Amniotic stem cell (primary cell): ENCODE measurements around the gene PIK3CD.

Experiments
- DNase-seq: peaks from one replicate; lab custom pipeline; 2025; lab: John Stamatoyannopoulos, UW

Gene PIK3CD

DNA sequence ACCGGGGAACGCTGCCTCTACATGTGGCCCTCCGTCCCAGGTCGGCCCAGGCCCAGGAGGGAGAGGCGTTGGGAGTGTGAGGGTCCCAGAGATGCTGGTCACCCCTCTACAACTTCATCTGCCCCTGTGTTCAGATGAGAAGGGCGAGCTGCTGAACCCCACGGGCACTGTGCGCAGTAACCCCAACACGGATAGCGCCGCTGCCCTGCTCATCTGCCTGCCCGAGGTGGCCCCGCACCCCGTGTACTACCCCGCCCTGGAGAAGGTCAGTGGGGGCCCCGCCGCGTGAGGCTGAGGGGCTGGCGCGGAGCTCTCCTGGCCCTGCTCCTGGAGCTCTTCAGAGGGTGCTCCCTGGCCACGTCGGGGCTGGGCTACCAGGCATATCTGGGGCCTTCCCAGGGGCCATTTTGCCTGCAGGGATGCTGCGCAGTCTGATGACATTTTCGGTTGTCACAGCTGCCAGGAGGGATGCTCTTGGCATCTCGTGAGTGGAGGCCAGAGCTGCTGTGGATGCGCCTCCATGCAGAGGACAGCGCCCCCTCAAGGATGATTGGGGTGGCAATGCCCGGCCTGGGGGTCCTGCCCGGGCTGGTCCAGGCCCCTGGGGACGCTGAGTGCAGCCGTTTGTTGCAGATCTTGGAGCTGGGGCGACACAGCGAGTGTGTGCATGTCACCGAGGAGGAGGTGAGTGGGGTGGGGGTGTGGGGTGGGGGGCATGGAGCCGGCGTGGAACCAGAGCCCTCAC is 68.6 kb downstream of the PIK3CD start:
- DNase-seq, result no peak

DNA sequence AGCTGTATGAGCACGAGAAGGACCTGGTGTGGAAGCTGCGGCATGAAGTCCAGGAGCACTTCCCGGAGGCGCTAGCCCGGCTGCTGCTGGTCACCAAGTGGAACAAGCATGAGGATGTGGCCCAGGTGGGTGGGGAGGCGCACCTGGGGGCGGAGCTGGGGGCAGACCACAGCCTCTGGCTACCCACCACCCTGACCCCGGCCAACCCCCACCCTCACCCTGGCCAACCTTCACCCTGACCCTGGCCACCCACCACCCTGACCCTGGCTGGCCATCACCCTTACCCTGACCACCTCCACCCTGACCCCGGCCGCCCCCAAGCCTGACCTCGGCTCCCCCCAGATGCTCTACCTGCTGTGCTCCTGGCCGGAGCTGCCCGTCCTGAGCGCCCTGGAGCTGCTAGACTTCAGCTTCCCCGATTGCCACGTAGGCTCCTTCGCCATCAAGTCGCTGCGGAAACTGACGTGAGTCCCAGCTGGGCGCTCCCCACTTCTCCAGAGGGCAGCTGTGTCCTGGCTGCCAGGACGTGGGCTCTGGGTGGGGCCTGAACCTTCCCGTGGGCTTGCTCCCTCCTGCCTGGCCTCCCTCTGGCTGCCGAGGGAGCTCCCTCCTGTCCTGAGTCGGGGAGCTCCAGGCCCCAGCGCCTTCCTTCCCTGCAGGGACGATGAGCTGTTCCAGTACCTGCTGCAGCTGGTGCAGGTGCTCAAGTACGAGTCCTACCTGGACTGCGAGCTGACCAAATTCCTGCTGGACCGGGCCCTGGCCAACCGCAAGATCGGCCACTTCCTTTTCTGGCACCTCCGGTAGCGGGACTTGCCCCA is 69.5 kb downstream of the PIK3CD start:
- no peak for DNase-seq

DNA sequence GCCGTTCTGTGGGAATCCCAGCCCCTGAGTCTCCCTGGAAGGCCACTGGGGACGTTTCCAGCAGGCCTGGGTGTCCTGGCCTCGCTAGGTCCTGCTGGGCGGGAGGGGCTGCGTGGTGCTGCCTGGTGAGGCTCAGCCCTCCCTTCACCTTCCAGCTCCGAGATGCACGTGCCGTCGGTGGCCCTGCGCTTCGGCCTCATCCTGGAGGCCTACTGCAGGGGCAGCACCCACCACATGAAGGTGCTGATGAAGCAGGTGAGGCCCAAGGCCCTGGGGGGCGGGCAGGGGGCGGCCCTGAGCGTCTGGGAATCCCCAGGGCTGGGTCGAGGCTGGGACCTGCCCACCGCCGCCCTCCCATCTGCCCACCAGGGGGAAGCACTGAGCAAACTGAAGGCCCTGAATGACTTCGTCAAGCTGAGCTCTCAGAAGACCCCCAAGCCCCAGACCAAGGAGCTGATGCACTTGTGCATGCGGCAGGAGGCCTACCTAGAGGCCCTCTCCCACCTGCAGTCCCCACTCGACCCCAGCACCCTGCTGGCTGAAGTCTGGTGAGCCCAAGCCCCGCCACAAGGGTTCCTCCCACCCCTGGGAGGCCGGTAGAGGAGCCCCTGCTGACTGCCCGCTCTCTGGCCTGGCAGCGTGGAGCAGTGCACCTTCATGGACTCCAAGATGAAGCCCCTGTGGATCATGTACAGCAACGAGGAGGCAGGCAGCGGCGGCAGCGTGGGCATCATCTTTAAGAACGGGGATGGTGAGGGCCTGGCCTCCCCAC is 70.3 kb downstream of the PIK3CD start:
- no peak for DNase-seq

DNA sequence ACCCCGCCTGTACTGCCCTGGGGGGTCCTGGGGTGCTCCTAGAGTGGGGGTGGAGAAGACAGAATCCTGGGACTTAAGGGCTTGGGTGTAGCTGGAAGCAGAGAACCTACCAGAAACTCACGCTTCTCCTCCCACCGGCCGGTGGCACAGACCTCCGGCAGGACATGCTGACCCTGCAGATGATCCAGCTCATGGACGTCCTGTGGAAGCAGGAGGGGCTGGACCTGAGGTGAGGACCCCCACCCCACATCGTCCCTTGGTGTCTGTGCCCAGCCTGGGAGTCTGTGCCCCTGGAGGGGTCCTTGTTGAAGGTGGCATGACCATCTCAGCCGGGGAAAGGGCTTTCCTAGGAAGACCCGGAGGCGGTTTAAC is 70.8 kb downstream of the PIK3CD start:
- no peak for DNase-seq

DNA sequence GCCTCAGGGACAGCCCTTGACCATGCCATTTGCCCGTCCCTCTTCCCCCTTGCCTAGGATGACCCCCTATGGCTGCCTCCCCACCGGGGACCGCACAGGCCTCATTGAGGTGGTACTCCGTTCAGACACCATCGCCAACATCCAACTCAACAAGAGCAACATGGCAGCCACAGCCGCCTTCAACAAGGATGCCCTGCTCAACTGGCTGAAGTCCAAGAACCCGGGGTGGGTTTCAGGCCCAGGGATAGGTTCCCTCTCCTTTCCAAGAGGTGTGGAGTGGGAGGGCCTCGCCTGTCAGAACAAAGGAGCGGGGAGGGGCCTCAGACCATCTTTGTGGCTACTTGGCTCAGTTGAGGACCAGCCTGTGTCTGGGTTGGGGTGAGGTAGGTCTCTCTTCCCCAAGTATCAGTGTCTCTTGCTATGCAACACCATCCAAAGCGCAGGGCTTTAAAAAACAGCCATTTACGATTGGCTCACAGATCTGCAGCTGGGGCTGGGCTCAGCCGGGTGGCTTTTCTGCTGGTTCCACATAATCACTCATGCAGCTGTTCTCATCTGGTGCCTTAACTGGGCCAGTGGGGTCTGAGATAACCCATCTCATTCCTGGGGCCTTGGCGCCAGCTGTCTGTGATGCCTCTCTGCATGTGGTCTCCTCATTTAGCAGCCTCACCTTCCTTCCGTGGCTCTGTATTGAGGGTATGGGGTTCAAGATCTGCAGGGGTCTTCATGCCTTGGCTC is 71.7 kb downstream of the PIK3CD start:
- no peak for DNase-seq

DNA sequence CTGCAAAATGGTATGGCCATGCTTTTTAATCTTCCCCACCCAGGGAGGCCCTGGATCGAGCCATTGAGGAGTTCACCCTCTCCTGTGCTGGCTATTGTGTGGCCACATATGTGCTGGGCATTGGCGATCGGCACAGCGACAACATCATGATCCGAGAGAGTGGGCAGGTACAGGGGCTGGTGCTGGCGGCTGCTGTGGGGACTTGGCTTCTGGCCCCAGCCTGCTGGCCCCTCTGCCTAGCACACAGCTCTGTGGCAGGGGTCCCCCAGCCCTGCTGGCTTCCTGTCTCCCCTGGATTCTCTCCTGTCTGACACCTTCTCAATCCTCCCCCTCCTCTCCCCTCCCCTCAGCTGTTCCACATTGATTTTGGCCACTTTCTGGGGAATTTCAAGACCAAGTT is 72.4 kb downstream of the PIK3CD start:
- DNase-seq, result no peak

DNA sequence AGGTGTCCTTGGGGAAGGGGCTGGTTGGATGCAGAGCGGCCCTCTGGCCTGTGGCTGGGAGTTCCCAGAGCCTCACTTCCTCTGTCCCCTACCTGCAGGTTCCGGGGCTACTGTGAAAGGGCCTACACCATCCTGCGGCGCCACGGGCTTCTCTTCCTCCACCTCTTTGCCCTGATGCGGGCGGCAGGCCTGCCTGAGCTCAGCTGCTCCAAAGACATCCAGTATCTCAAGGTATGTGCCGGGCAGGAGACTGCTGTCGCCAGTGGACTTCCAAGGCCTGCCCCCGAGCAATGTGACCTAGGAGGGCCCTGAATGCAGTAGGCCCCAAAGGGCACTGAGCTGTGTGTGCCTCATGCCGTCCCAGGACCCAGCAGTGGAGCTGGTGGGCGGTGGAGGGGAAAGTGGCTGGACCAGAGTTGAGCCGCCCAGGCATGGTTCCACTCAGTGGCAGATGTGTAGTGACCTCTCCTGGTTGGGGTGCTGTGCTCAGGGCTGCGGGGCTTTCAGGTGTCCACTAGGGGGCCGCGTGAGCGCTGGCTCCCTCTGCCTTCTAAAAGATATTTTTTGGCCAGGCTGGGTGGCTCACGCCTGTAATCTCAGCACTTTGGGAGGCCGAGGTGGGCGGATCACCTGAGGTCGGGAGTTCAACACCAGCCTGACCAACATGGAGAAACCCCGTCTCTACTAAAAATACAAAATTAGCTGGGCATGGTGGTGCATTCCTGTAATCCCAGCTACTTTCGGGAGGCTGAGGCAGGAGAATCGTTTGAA is 73.4 kb downstream of the PIK3CD start:
- no peak for DNase-seq

DNA sequence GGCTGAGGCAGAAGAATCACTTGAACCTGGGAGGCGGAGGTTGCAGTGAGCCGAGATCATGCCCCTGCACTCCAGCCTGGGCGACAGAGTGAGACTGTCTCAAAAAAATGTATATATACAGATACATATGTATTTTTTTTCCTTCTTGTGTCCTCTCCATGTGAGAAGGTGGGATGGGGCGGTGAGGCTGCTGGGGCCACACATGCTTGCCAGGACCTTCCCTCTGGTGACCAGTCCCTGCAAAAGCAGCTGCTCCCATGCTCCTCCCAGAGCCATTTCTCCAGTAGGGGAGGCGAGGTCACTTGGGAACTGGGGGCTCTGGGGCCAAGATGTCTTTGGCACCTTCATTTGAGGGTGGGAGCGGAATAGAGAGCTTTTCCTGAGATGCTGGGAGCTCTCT is 74.9 kb downstream of the PIK3CD start:
- DNase-seq, result no peak

DNA sequence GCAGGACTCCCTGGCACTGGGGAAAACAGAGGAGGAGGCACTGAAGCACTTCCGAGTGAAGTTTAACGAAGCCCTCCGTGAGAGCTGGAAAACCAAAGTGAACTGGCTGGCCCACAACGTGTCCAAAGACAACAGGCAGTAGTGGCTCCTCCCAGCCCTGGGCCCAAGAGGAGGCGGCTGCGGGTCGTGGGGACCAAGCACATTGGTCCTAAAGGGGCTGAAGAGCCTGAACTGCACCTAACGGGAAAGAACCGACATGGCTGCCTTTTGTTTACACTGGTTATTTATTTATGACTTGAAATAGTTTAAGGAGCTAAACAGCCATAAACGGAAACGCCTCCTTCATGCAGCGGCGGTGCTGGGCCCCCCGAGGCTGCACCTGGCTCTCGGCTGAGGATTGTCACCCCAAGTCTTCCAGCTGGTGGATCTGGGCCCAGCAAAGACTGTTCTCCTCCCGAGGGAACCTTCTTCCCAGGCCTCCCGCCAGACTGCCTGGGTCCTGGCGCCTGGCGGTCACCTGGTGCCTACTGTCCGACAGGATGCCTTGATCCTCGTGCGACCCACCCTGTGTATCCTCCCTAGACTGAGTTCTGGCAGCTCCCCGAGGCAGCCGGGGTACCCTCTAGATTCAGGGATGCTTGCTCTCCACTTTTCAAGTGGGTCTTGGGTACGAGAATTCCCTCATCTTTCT is 75.5 kb downstream of the PIK3CD start:
- no peak for DNase-seq

DNA sequence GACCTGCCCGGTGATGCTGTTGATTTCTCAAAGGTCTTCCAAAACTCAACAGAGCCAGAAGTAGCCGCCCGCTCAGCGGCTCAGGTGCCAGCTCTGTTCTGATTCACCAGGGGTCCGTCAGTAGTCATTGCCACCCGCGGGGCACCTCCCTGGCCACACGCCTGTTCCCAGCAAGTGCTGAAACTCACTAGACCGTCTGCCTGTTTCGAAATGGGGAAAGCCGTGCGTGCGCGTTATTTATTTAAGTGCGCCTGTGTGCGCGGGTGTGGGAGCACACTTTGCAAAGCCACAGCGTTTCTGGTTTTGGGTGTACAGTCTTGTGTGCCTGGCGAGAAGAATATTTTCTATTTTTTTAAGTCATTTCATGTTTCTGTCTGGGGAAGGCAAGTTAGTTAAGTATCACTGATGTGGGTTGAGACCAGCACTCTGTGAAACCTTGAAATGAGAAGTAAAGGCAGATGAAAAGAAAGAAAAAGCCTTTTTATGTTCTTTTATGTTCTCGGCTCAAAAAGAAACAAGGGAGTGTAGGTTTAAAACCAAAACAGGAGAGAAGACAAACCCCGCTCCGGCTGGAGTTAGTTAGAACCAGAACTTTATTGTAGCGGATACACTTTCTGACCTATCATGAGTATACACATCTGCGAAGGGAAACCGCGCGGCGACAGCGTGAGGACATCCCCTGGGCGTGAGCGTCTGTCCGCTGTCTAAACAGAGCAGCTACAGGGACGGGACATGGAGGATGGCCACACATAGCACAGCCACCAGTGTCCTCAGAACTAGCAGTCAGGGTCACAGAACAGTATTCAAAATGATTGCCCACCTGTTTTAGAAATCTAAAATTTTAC is 77.1 kb downstream of the PIK3CD start:
- DNase-seq, result no peak

DNA sequence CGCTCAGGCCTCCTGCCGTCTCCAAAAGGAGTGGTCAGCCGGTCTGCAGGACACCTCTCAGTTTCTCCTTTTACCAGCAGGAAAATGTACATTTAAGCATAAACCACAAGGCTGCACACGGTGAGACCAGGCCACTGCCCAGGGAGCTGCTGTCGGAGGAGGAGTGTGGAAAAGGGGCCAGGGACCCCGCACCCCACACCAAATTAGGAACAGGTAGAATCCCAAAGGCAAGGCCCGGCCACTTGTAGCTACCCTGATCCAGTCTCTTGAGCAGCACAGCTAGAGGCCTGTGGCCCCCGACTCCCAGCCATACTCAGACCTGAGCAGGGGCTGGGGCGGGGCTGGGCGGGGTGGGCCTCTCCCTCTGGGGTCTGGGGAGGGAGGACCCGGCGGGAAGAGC is 78.0 kb downstream of the PIK3CD start:
- no peak for DNase-seq

DNA sequence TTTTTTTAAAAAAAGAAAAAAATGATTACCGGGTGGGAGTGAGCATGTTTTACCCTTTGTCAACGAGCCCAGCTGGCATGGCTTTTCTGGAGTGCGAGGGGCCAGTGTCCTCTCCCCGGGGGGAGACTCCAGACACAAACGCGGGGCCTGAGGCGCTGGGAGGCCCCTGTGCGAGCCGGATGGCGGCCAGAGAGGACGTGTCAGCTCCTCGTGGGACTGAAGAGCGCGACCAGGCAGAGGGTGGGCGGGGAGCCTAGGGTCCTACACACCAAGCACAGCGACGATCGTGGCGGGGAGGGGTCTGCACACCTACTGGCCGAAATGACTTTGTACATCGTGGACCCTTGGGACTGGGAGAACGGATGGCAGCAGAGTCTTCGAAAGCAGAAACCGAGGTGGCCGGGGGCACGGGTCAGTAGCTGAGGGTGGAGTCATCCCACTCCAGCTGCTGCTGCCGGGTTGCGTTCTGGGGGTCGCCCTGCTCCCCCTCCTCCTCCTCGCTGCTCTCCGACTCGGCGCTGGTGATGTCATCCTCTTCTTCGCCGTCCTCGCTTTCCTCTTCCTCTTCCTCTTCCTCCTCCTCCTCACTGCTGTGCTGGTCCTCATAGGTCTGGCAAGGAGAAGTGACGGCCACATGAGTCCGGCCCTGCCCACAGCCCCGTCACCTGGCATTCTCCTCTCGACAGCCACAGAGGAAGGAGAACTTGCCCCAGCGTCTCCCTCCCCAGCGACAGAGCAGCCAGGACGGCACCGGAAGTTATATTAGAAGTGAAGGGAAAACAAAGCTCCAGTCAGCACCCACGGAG is 78.8 kb downstream of the PIK3CD start:
- DNase-seq, result no peak

DNA sequence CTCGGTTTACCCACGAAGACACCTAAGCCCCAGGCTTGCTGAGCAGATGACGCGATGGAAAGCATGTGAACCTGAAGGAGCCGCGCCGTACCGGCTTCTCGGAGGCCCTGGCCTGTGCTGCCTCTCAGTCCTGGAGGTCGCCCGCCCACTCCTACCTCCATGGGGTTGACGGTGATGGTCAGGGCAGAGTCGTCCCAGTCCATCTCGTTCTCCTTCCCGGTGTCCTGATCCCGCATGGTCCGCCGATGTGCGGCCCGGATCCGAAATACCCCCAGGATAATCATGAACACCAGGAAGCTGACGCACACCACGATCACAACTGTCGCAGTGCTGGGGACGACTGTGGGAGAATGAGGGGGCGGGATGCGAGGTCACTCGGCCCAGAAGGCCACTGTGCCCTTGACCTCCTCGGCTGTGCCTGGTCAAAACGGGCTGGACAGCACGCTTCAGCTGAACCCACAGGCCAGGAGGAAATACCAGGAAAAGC is 79.6 kb downstream of the PIK3CD start:
- DNase-seq, result no peak

DNA sequence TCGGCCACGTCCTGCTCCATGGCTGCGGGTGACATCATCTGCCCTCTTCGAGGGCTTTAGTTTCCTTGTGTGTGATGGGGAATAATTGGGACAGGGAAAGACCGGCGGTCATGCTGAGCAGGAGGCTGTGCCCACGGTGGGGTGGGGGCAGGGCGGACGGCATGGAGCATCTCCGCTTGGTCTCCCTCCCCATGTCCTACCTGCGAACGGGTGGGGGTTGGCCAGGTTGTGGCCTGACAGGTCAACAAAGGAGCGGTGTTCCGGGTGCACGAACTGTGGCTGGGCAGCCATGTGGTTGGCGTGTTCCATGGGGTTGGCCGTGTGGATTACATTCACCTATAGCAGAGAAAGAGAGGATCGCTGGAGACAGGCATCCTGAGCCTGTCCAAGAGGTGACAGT is 80.0 kb downstream of the PIK3CD start:
- no peak for DNase-seq

DNA sequence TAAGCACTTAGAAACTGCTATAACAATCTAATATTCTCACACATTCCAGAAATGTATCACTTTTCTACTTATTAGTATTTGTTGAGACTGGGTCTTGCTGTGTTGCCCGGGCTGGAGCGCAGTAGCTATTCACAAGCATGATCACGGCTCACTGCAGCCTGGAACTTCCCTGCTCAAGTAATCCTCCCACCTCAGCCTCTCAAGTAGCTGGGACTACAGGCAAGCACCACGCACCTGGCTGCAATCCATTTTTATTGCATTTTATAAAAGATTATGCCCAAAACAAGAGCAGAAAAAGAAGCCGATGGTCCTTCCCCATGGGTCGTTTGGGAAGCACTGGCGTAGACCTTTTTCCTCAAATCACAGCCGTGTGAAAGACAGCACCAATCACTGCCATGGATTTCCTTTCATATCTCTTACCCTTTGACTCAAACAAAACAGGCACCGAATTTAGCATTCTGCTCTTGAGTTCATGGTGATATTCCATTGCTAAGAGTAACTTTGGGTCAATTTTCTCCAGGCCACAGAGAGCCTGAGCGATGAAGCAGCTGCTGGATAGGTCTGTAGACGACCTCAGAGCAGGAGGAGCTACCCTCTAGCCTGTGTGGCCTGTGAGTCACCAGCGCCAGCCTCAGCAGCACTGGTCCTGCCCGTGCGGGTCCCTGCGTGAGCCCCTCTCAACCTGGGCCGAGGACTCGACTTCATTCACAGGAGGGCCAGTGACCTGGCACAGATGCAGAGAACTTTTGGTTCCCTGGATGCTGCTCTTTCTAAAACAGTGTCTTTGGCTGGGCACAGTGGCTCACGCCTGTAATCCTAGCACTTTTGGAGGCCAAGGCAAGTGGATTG is 80.8 kb downstream of the PIK3CD start:
- DNase-seq, result no peak

DNA sequence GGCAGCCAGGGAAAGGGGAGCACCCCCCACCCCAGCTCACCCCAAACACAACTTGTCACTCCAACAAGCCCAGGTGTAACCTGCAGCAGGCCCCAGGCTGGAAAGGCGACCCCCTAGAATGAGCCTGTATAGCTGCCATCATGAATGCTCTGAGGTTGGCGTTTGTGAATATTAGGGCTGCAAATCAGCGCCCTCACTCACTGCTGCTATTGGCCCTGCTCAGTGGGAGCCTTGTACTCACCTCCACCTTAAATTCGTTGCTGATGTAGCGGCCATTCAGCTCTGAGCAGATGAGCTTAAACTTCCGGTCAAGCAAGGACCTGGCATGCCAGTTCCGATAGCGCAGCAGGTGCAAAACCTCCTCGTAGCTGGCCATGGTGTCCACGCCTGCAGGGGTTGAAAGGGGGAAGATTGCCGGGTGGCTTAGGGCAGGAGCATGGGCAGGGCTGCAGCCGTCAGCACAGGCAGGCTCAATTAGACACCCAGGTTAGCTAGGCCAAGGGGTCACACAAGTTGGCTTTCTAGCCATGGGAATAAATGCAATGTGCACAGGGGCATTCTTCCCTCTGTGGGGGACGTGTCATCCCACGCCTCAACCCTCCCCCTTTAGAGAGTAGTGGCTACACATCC is 81.7 kb downstream of the PIK3CD start:
- DNase-seq, result no peak

DNA sequence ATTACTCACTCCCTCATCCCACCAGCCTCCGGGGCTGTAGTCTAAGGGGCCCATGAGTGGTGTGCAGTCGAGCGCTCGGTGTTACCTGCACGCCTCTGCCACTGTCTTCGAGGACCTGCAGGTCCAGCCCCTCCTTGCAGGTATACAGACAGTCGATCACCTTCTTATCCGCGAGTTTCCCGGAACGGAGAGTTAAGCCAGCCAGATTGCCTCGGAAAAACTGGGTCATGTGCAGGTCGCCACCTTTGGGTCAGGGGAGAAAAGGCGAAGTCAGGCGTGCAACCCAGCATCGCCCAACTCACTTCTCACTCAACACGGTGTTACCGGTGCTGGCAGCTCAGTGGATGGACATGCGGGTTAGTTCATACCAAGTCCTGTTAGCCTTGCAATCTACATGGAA is 84.3 kb downstream of the PIK3CD start:
- no peak for DNase-seq
